HG03575 (cell line): ENCODE measurements around the gene ERGIC1.
"Not testable (repeated sequence)": the region's sequence is repeated elsewhere in the genome, so short reads cannot be mapped to it uniquely, and the experiment has no call there.

Experiments
- ATAC-seq: cut with Tn5 transposase; IDR thresholded peaks from one replicate; pipeline ENCODE4 v1.9.1; 2021; ENCODE audit not compliant: unreplicated experiment, insufficient number of reproducible peaks, low FRiP score; ENCODE audit errors: extremely low read depth

ERGIC1 gene

GRCh38 chr5:172798422-172799215 lies 35.4 kb upstream of the ERGIC1 start:
- ATAC-seq, result no peak

DNA sequence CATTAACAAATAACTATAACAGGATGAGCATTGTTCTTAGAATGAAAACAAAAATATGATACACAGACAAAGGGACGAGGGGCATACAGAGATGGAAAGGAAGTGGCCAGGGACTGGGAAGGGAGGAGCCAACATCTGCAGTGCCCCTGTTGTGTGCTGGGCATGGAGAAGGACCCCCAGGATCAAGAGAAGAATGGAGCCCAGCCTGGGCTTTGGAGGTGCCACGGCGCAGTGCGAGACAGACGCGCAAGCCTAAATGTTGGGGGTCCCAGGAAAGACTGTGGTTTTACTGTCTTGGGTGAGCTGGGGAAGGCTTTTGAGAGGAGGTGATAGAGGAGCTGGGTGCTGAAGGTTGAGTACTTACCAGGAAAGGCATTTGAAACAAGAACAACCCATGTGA lies 34.6 kb upstream of the ERGIC1 start:
- ATAC-seq, result no peak

- ATAC-seq, result no peak
These were observed 33.9 kb upstream of the ERGIC1 start for GRCh38 chr5:172800088-172800551.

- ATAC-seq, result no peak
These were observed 32.8 kb upstream of the ERGIC1 start for GRCh38 chr5:172801179-172801671.

- no peak for ATAC-seq
These were observed 31.9 kb upstream of the ERGIC1 start for GRCh38 chr5:172802112-172802511.

GRCh38 chr5:172802567-172803176 lies 31.4 kb upstream of the ERGIC1 start:
- no peak for ATAC-seq

DNA sequence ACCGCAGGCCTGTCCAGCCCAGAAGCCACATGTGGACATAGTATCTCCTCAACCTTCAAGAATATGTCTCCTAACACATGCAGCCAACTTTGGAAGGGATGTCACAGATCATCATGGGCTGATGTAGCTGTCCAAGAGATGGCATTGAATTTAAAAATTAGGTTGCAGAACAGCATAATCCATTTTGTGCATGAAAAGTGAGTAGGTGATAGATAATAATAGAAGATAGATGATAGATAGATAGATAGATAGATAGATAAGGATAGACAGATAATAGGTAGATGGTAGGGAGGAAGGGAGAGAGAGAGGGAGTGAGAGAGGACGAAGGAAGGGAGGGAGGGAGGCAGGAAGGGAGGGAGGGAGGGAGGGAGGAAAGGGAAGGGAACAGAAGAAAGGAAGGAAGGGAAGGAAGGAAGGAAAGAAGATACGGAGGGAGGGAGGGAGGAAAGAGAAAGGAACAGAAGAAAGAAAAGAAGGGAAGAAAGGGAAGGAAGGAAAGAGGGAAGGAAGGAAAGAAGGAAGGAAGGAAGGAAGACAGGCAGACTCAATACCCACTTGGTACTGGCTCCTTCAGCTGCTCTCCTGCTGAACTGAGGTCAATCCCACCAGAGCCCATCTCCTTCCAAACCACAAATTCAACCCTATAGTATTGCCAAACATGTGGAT lies 28.9 kb upstream of the ERGIC1 start:
- ATAC-seq, result no peak

DNA sequence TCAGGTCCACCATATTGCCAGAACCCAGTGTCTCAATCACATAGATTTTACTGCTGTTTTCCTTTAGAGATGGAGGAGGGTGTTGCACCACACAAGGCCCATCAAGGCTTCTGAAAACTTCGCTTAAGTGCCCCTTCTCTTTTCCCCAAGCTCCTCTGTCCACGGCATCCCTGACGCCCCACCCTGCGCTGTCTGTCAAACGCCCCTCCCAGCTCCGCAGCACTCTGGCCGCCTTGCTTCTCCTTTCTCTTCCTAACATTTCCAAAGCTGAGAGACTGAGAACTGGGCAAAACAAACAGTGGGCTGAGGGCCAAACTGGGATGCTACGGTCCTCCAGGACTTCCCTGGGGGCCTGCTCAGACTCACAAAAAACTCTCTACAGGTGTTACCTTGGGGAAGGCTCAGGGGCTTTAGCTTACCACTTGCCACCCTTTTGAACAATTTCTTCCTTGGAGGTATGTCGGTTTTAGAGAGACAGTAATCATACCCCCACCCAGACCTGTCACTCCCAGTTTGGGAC lies 28.3 kb upstream of the ERGIC1 start:
- no peak for ATAC-seq

- ATAC-seq, result peak; percentile 79
These were observed 27.0 kb upstream of the ERGIC1 start for GRCh38 chr5:172806897-172807672.

DNA sequence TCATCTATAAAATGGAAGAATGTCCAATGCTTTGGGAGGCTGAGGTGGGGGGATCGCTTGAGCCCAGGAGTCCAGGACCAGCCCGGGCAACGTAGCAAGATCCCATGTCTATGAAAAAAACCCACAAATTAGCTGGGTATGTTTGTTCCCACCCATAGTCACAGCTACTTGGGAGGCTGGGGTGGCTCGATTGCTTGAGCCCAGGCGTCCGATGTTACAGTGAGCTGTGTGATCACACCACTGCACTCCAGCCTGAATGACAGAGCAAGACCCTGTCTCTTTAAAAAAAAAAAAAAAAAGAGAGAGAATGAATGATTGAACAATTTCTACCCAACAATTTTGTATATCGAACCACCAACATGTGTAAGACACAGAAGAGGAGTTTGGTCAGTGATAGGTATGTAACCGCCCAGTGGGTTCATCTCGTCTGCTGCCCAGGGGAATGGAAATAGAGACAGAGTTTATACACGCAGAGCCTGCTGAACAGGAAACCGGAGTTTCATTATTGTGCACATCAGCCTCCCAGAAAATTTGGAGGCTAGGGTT lies 26.2 kb upstream of the ERGIC1 start:
- ATAC-seq, result no peak

DNA sequence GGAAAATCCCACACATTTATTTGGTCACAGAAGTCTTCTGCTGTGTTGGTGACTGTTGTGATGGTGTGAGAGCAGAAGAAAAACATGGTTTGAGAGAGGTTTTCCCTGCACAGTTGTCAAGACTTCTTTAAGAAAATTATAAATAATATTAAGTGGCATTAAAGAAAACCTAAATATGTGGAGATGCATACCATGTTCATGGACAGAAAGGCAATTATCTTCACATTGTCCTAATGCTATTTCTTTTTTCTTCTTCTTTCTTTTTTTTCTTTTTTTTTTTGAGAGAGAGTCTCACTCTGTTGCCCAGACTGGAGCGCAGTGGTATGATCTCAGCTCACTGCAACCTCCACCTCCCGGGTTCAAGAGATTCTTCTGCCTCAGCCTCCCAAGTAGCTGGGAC lies 24.3 kb upstream of the ERGIC1 start:
- no peak for ATAC-seq

DNA sequence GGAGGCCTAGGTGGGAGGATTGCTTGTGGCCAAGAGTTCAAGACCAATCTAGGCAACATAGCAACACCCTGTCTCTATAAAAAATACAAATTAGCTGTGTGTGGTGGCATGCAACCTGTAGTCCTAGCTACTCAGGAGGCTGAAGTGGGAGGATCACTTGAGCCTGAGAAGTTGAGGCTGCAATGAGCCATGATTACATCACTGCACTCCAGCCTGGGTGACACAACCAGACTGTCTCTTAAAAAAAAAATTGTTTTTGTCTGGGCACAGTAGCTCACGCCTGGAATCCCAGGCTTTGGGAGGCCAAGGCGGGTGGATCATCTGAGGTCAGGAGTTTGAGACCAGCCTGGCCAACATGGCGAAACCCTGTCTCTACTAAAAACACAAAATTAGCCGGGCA lies 23.1 kb upstream of the ERGIC1 start:
- not testable (repeated sequence) for ATAC-seq

DNA sequence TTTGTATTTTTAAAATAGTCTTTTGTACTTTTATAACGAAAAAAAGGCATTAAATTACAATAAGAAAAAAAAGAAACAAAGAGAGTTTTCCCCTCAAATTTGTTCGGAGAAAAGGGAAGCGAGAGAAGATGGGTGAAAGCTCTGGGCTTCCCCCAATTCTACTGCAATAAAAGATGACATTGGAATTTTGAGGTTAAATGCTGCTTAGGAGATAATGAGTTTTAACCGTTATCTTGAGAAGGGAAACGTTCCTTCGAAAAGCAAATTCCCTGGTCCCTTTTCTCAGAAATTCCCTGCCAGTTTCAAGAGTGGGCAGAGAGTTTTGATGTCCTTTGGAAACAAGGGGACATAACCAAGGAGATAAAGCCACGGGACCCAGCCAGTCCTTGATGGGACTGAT lies 18.4 kb upstream of the ERGIC1 start:
- ATAC-seq, result no peak

DNA sequence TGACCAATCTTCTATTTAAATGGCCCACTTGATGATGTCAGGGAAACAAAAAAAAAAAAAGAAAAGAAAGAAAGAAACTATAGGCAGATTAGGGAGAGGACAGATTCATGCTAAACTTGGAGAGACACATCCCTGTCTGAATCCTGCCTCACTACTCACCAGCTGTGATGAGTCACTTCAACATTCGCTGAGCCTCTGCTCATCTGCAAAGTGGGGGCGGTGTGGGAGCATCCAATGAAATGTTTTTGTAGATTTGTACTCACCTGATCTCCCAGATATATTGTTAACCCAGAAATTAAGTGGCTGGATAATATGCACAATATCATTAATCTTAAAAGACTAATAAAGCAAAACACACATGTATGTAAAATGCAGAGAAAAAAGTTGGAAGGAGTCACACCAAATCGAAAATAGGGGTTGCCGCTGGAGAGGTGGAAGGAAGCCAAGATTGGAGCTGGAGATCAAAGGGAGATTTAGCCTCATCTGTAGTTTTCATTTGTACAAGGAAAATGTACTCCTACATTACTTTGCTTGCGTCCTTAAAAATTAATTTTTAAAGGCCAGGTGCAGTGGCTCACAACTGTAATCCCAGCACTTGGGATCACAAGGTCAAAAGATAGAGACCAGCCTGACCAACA lies 17.0 kb upstream of the ERGIC1 start:
- ATAC-seq, result no peak

DNA sequence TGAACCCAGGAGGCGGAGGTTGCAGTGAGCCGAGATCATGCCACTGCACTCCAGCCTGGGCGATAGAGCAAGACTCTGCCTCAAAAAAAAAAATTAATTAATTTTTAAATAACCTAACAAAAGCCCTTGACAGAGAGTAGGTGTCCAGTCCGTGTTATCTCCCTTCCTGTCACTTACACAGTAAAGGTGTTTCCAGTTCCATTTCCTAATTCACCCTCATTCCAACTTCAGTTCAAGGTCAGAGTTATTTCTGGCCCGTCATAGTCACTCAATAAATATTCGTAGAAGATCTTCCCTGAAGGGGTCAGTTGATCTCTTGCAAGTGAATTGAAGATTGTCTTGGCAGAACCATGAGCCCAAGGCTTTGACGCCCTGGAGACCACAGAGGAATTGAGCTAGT lies 16.4 kb upstream of the ERGIC1 start:
- no peak for ATAC-seq

GRCh38 chr5:172818081-172818480 lies 16.0 kb upstream of the ERGIC1 start:
- no peak for ATAC-seq

DNA sequence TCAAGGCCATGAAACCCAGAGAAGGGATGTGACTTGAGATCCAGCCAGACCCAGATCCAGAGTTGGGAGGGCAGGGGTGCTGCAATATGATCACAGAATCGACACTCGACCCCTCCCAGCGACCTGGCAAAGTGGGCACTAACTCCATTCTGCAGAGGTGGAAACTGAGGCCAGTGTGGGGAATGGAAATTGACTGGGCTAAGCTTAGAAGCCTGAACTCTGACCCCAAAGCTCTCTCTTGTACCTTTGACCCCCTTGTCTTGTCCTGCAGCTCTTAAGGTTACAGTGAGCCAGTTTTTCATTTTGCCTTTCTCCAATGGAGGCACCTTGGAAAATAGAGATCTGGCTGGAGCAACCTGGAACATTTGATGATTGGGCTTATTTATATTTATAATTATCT lies 14.5 kb upstream of the ERGIC1 start:
- ATAC-seq, result no peak

- no peak for ATAC-seq
These were observed 13.8 kb upstream of the ERGIC1 start for GRCh38 chr5:172820046-172820767.
